HG03571 (cell line): ENCODE measurements around the gene RBL1.
A peak's percentile ranks its signal among the peaks of the same experiment; 100 is the strongest.
"Not testable (repeated sequence)": the region's sequence is repeated elsewhere in the genome, so short reads cannot be mapped to it uniquely, and the experiment has no call there.

ENCODE experiments used
- ATAC-seq: cut with Tn5 transposase; IDR thresholded peaks from one replicate; pipeline ENCODE4 v1.9.1; 2021; ENCODE audit not compliant: unreplicated experiment

The RBL1 gene

GRCh38 chr20:37095599-37096414 lies at the start of gene RBL1:
Gene RBL1, minus strand, starts transcription at chr20:37095997. Its CDS starts 69 bp downstream, at chr20:37095928.
- peak; percentile 68 for ATAC-seq

DNA sequence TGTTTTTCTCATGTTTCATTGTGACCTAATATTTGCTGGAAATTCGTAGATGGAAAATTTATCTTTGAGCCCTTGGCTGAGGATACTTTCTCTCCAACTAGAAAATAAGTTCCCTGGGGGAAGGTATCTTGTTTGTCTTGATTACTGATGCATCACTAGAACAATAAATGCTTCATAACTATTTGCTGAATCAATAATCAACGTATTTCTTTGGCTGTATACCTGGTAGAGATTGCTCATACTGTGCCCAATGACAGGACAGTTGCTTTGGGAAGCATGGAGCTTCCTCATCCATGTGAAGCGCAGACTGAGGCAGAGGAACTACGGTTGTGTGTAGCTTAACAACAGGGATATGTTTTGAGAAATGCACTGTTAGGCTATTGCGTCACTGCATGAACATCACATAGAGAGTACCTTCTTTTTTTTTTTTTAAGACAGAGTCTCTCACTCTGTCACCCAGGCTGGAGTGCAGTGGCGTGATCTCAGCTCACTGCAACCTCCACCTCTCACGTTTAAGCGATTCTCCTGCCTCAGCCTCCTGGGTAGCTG lies 49.1 kb upstream of the RBL1 start:
- no peak for ATAC-seq

DNA sequence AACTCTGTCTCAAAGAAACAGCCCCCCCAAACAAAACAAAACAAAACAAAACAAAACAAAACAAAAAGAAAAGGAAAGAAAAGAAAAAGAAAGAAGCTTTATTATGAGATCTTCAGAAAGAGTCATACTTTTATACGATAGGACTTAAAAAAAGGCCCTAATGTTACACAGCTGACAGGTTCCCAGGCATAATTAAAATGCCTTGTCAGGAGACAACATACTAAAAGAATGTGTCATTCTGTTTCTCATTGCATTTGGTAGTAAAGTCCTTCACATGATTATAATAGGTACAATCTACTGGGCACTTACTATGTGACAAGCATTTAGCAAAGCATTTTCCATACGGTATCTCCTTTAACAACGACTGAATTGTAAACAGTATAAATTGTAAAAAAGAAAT lies 46.9 kb upstream of the RBL1 start:
- no peak for ATAC-seq

- ATAC-seq: no peak
These were observed 41.8 kb upstream of the RBL1 start for GRCh38 chr20:37137547-37137946.

DNA sequence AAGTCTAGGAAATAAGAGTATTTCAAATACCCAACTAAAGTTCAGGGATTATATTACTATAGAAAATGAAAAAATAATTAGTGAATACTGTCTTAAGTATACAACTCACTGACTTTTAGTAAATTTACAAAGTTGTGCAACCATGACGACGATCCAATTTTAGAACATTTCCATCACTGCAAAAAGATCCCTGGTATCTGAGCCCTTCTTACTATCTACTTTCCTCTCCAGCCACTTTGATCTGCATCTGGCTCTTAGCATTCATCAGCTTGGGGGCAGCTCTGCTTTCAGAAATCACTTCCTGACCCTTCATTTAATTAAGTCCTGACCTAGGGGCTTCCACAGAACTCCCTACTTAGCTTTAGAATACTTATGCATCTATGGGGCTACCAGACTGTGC lies 38.2 kb upstream of the RBL1 start:
- ATAC-seq: no peak

GRCh38 chr20:37131486-37131885 lies 35.7 kb upstream of the RBL1 start:
- no peak for ATAC-seq

- ATAC-seq: no peak
These were observed 33.0 kb upstream of the RBL1 start for GRCh38 chr20:37128803-37129202.

DNA sequence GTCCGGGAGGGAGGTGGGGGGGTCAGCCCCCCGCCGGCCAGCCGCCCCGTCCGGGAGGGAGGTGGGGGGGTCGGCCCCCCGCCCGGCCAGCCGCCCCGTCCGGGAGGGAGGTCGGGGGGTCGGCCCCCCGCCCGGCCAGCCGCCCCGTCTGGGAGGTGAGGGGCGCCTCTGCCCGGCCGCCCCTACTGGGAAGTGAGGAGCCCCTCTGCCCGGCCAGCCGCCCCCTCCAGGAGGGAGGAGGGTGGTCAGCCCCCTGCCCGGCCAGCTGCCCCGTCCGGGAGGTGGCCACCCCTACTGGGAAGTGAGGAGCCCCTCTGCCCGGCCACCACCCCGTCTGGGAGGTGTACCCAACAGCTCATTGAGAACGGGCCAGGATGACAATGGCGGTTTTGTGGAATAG lies 30.5 kb upstream of the RBL1 start:
- not testable (repeated sequence) for ATAC-seq

DNA sequence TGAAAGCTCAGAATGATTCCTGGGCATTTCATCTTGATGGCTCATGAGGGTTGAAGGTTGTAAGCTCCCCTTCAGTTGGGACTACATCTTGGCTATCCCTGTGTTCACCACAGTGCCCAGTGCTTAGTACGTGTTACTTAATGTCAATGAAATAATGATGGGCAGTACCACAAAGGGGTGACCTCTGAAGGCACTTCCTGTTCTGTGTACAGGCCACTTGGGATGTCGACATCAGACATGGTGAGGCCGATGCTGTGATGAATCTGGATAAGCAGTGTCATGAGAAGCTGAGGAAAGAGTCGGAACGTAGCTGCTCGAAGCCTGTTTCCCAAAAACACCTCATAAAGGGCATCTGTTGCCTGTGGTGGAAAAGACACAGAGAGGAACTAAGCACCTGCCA lies 27.6 kb upstream of the RBL1 start:
- ATAC-seq: no peak

GRCh38 chr20:37120497-37120896 lies 24.7 kb upstream of the RBL1 start:
- ATAC-seq: no peak

GRCh38 chr20:37119356-37120036 lies 23.7 kb upstream of the RBL1 start:
- no peak for ATAC-seq

GRCh38 chr20:37114012-37114411 lies 18.2 kb upstream of the RBL1 start:
- ATAC-seq: no peak

DNA sequence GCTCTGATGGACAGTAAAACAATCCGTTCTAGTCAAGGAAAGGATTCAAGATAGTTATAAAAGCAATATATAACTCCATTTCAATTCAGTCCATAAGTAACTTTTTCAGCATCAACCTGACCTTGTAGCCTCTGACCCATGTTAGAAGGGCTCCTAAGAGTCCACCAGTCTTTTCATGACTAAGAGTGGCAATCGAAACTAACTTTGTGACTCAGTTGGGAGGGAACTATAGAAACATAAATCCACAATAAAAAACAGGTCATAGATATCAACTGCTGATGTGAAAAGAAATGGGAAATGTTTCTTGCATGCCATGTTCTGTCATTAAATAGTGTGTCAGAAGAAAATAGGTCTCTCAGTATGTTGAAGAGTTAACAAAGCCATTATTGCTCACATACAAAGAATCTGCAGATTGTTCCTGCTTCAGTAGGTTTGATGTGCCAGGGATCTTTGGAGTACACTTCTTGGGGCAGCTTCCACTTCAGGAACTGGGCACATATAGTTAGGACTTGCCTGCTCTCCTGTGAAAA lies 16.2 kb upstream of the RBL1 start:
- ATAC-seq: no peak

- no peak for ATAC-seq
These were observed 12.9 kb upstream of the RBL1 start for GRCh38 chr20:37108676-37109075.

GRCh38 chr20:37102571-37102970 lies 6.8 kb upstream of the RBL1 start:
- ATAC-seq: no peak

GRCh38 chr20:37096415-37097041 lies 731 bp upstream of the RBL1 start:
- no peak for ATAC-seq

DNA sequence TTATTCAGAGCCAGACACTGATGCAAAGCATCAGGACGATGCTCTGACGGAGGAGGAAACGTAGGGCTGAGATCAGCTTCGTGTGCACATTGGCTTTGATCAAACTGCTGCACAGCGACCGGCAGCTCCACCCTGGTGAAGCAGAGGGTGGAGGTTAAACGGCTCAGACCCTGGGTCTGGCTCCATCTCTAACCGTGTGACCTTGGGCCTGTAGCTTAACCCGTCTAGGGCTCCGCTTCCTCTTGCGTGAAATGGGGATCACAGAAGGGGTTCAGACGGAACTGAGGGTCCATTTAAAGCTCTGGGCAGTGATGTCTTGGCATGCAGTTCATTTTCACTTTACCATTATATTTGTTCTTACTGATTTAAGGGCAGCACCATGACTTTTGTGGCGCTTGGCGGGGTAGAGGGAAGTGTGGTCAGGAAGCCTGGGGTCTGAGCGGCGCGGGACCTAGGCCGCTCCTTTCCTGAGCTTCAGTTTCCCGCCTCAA lies 644 bp downstream of the RBL1 start:
- no peak for ATAC-seq

GRCh38 chr20:37090407-37090806 lies 5.4 kb downstream of the RBL1 start:
- ATAC-seq: no peak

- ATAC-seq: no peak
These were observed 14.0 kb downstream of the RBL1 start for GRCh38 chr20:37081717-37082289.

GRCh38 chr20:37077009-37077408 lies 18.8 kb downstream of the RBL1 start:
- no peak for ATAC-seq
